H9 (cell line): ENCODE data around the gene MAP1B. TPM values are rescaled to one million over a fixed set of nuclear protein-coding genes. Genes with fewer than 3 reads are reported as not detected.

Source experiments
- DNase-seq: peaks from one replicate; pipeline ENCODE4 v3.0.0-alpha.2; 2017
- H2AFZ ChIP-seq: one replicate; pipeline ENCODE4 v1.6.1; 2013; ENCODE audit warnings: mild to moderate bottlenecking, low read length, control low read depth, moderate library complexity
- H2AK5ac ChIP-seq: 2 replicates; pipeline ENCODE4 v1.6.1; 2013; ENCODE audit warnings: low read length, control low read depth, mixed read lengths; ENCODE audit not compliant: insufficient read length
- H2BK120ac ChIP-seq: one replicate; pipeline ENCODE4 v1.6.1; 2013; ENCODE audit warnings: low read depth, mild to moderate bottlenecking, low read length, control low read depth, inconsistent platforms; ENCODE audit not compliant: poor library complexity, severe bottlenecking
- H2BK12ac ChIP-seq: 2 replicates; pipeline ENCODE4 v1.6.1; 2013; ENCODE audit warnings: low read length, control low read depth, mixed read lengths, low read depth; ENCODE audit not compliant: insufficient read length
- H2BK15ac ChIP-seq: 2 replicates; pipeline ENCODE4 v1.6.1; 2013; ENCODE audit warnings: low read depth, low read length, control low read depth
- H2BK20ac ChIP-seq: one replicate; pipeline ENCODE4 v1.6.1; 2013; ENCODE audit warnings: low read depth, mild to moderate bottlenecking, low read length, control low read depth, inconsistent platforms; ENCODE audit not compliant: poor library complexity, severe bottlenecking
- H2BK5ac ChIP-seq: 2 replicates; pipeline ENCODE4 v1.6.1; 2013; ENCODE audit warnings: low read length, control low read depth, mixed read lengths; ENCODE audit not compliant: insufficient read length
- H3K14ac ChIP-seq: 2 replicates; pipeline ENCODE4 v1.6.1; 2013; ENCODE audit warnings: low read length, control low read depth; ENCODE audit not compliant: insufficient read depth
- H3K18ac ChIP-seq: 2 replicates; pipeline ENCODE4 v1.6.1; 2013; ENCODE audit warnings: low read depth, mild to moderate bottlenecking, mixed read lengths, low read length, control low read depth; ENCODE audit not compliant: insufficient read length
- H3K23ac ChIP-seq: 2 replicates; pipeline ENCODE4 v1.6.1; 2013; ENCODE audit warnings: low read length, control low read depth, mixed read lengths, low read depth; ENCODE audit not compliant: insufficient read length
- H3K23me2 ChIP-seq: 2 replicates; pipeline ENCODE4 v1.6.1; 2013; ENCODE audit warnings: low read depth, mild to moderate bottlenecking, mixed read lengths, low read length, control low read depth; ENCODE audit not compliant: insufficient read length, poor library complexity, severe bottlenecking
- H3K27ac ChIP-seq: 2 replicates; pipeline ENCODE4 v1.5.1; 2013; ENCODE audit warnings: low read length, control low read depth, mixed read lengths, low read depth; ENCODE audit not compliant: insufficient read length
- H3K27me3 ChIP-seq: 2 replicates; pipeline ENCODE4 v1.6.1; 2013; ENCODE audit warnings: low read length, control low read depth, inconsistent platforms; ENCODE audit not compliant: insufficient read depth
- H3K4ac ChIP-seq: 2 replicates; pipeline ENCODE4 v1.6.1; 2013; ENCODE audit warnings: low read depth, mild to moderate bottlenecking, control low read depth, inconsistent platforms, low read length, moderate library complexity
- H3K4me1 ChIP-seq: 2 replicates; pipeline ENCODE4 v1.6.1; 2013; ENCODE audit warnings: low read length, control low read depth, inconsistent platforms; ENCODE audit not compliant: insufficient read depth
- H3K4me2 ChIP-seq: 2 replicates; pipeline ENCODE4 v1.6.1; 2013; ENCODE audit warnings: low read length, control low read depth, mixed read lengths; ENCODE audit not compliant: insufficient read length, insufficient read depth
- H3K56ac ChIP-seq: 2 replicates; pipeline ENCODE4 v1.6.1; 2013; ENCODE audit warnings: low read depth, mild to moderate bottlenecking, mixed read lengths, low read length, control low read depth; ENCODE audit not compliant: insufficient read length
- H3K79me1 ChIP-seq: 2 replicates; pipeline ENCODE4 v1.6.1; 2013; ENCODE audit warnings: low read depth, mild to moderate bottlenecking, moderate library complexity, low read length, control low read depth, inconsistent platforms; ENCODE audit not compliant: insufficient read depth, poor library complexity, severe bottlenecking
- H3K79me2 ChIP-seq: 2 replicates; pipeline ENCODE4 v1.6.1; 2013; ENCODE audit warnings: low read length, control low read depth, inconsistent platforms; ENCODE audit not compliant: insufficient read depth
- H3K9ac ChIP-seq: 2 replicates; pipeline ENCODE4 v1.6.1; 2013; ENCODE audit warnings: low read length, control low read depth, mixed read lengths; ENCODE audit not compliant: insufficient read length; ENCODE audit errors: extremely low read depth
- H3K9me3 ChIP-seq: one replicate; pipeline ENCODE4 v1.6.1; 2013; ENCODE audit warnings: low read depth, low read length, inconsistent platforms; ENCODE audit not compliant: control insufficient read depth
- H3T11ph ChIP-seq: one replicate; pipeline ENCODE4 v1.6.1; 2013; ENCODE audit warnings: mild to moderate bottlenecking, low read length, control low read depth, inconsistent platforms
- H4K20me1 ChIP-seq: one replicate; pipeline ENCODE4 v1.6.1; 2013; ENCODE audit not compliant: control insufficient read depth, insufficient read length, insufficient read depth
- H4K5ac ChIP-seq: 2 replicates; pipeline ENCODE4 v1.6.1; 2013; ENCODE audit warnings: low read depth, mild to moderate bottlenecking, mixed read lengths, low read length, control low read depth; ENCODE audit not compliant: insufficient read length
- H4K8ac ChIP-seq: replicated peaks from 2 replicates; pipeline ENCODE4 v1.6.1; 2013; ENCODE audit warnings: low read length, control low read depth, mixed read lengths, low read depth; ENCODE audit not compliant: insufficient read length
- H4K91ac ChIP-seq: 2 replicates; pipeline ENCODE4 v1.6.1; 2013; ENCODE audit warnings: low read depth, mild to moderate bottlenecking, moderate library complexity, mixed read lengths, low read length, control low read depth; ENCODE audit not compliant: insufficient read length
- H3K27ac Mint-ChIP-seq, 3 experiments: 2 replicates in 2 of 3; 3 replicates in 1 of 3; pipeline ENCODE4 v1.8.0; 2020 to 2021; ENCODE audit warnings: mixed read lengths in 3 of 3, mild to moderate bottlenecking in 1 of 3, moderate library complexity in 1 of 3
- H3K27me3 Mint-ChIP-seq: 2 replicates; pipeline ENCODE4 v1.8.0; 2021; ENCODE audit warnings: low read depth, mild to moderate bottlenecking, moderate library complexity, mixed read lengths
- H3K36me3 Mint-ChIP-seq, 3 experiments: 2 replicates in 2 of 3; 3 replicates in 1 of 3; pipeline ENCODE4 v1.8.0; 2020 to 2021; ENCODE audit warnings: low read depth in 3 of 3, mixed read lengths in 3 of 3; ENCODE audit not compliant: insufficient read depth in 1 of 3
- H3K4me1 Mint-ChIP-seq, 2 experiments: 2 replicates each; pipeline ENCODE4 v1.8.0; 2020; ENCODE audit warnings: mixed read lengths in 2 of 2
- H3K4me3 Mint-ChIP-seq, 2 experiments: 2 replicates in 1 of 2; 3 replicates in 1 of 2; pipeline ENCODE4 v1.8.0; 2020 to 2021; ENCODE audit warnings: mild to moderate bottlenecking in 2 of 2, mixed read lengths in 2 of 2, moderate library complexity in 1 of 2
- H3K9me3 Mint-ChIP-seq, 2 experiments: 2 replicates in 1 of 2; 3 replicates in 1 of 2; pipeline ENCODE4 v1.8.0; 2020; ENCODE audit warnings: mild to moderate bottlenecking in 2 of 2, mixed read lengths in 2 of 2, moderate library complexity in 1 of 2
- CTCF ChIP-seq: fragments of 200-600 bp; sonication (generic); conservative IDR thresholded peaks from 3 replicates; pipeline ENCODE4 v1.8.0; 2021; ENCODE audit warnings: antibody characterized with exemption, mild to moderate bottlenecking
- WGBS: extraction: QIAGEN DNeasy Blood & Tissue Kit; methylation state at CpG from one replicate; pipeline ENCODE4 v1.1.7; 2013; ENCODE audit warnings: missing lambda C conversion rate, low lambda C conversion rate, mixed read lengths; ENCODE audit not compliant: insufficient read length; ENCODE audit errors: extremely low coverage; 5-methylcytosine and 5-hydroxymethylcytosine counted together
- total RNA-seq: library from RNA; stranded (reverse); gene quantifications from 2 replicates; pipeline ENCODE4 v1.2.1, GENCODE V29; 2021

Gene MAP1B
- total RNA-seq, 1 experiment from 2014 or later: 67.5 TPM

- Histone ChIP-seq H2BK15ac (no peak overlapping the region), H3K4me2 (no peak overlapping the region), H4K20me1 (no peaks in the 10 kb centered on the region), H3K4ac (no peak overlapping the region), H3T11ph (no peak overlapping the region), H3K4me1 (peaks cover 2% of the 10 kb centered on the region), H3K79me1 (no peaks in the 10 kb centered on the region), H3K23me2 (no peaks in the 10 kb centered on the region), H3K23ac (no peak overlapping the region), H2BK20ac (no peak overlapping the region), H4K91ac (no peak overlapping the region), H2AK5ac (no peak overlapping the region), H3K9me3 (no peaks in the 10 kb centered on the region), H3K14ac (no peak overlapping the region), H3K9ac (no peak overlapping the region), H2AFZ (no peak overlapping the region), H4K8ac (no peak overlapping the region), H3K27ac (no peak overlapping the region), H3K79me2 (no peaks in the 10 kb centered on the region; the same call in 1 of the 2 replicates), H3K18ac (no peak overlapping the region), H2BK5ac (no peak overlapping the region), H4K5ac (no peak overlapping the region), H2BK12ac (no peak overlapping the region), H3K27me3 (no peaks in the 10 kb centered on the region), H3K56ac (no peak overlapping the region), H2BK120ac (no peak overlapping the region)
- no peak for TF ChIP-seq CTCF
- H3K27ac Mint-ChIP-seq: no peak overlapping the region
- H3K36me3 Mint-ChIP-seq: peaks cover 0 to 5% (median 3%) of the 10 kb centered on the region in 3 experiments; a peak in 5 of 7 replicates
- H3K4me3 Mint-ChIP-seq: no peak overlapping the region
- no peaks in the 10 kb centered on the region for H3K9me3 Mint-ChIP-seq
- H3K4me1 Mint-ChIP-seq: peaks cover 22 to 25% of the 10 kb centered on the region in 2 experiments
- no CpG with 5 or more reads among the region's 3 CpGs for WGBS
- H3K27me3 Mint-ChIP-seq: no peaks in the 10 kb centered on the region
- no peak for DNase-seq
Measured at GRCh38 chr5:72159501-72159911, 52.2 kb downstream of the MAP1B start.
